HG03432 (cell line): ENCODE results near the gene PIGU.
"Not testable (repeated sequence)": the region's sequence is repeated elsewhere in the genome, so short reads cannot be mapped to it uniquely, and the experiment has no call there.

Source experiments
- ATAC-seq: cut with Tn5 transposase; IDR thresholded peaks from one replicate; pipeline ENCODE4 v1.9.1; 2021; ENCODE audit warnings: mild to moderate bottlenecking, moderate library complexity; ENCODE audit not compliant: unreplicated experiment

PIGU gene

DNA sequence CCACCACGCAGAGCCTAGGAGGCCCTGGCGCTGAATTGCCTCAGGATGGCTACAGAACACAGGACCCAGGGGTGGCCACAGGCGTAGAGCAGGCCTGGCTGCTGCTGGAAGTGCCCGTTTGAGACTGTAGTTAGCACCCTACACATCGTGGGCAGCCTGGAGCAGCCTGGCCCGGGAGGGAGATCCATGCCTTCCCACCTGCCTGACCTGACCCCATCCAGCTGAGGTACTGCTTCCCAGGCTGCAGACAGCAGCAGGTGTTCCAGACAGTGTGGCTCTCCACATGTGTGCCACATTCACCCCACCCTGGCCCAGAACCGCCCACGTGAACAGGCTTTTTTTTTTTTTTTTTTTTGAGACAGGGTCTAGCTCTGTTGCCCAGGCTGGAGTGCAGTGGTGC is 139.2 kb downstream of the PIGU start:
- ATAC-seq: no peak

GRCh38 chr20:34536798-34537394 is 140.0 kb downstream of the PIGU start:
- ATAC-seq: no peak

DNA sequence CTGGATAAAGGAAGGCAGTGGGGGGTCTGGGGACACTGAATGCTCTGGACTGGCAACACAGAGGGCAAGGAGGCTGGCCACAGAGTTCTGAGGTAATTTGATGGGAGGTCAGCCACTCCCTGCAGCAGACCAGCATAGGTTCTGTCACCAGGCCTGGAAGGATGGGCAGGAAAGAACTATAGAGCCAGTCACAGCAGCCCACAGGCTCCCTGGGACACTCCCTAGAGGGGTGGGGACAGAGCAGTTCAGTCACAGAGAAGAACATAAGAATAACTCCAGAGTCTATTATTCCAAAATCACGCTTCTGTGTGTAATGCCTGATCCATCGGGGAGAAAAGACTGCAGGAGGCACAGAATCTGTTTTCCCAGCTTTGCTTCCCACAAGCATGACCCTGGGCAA is 141.0 kb downstream of the PIGU start:
- no peak for ATAC-seq

GRCh38 chr20:34535301-34535840 is 141.5 kb downstream of the PIGU start:
- ATAC-seq: no peak

DNA sequence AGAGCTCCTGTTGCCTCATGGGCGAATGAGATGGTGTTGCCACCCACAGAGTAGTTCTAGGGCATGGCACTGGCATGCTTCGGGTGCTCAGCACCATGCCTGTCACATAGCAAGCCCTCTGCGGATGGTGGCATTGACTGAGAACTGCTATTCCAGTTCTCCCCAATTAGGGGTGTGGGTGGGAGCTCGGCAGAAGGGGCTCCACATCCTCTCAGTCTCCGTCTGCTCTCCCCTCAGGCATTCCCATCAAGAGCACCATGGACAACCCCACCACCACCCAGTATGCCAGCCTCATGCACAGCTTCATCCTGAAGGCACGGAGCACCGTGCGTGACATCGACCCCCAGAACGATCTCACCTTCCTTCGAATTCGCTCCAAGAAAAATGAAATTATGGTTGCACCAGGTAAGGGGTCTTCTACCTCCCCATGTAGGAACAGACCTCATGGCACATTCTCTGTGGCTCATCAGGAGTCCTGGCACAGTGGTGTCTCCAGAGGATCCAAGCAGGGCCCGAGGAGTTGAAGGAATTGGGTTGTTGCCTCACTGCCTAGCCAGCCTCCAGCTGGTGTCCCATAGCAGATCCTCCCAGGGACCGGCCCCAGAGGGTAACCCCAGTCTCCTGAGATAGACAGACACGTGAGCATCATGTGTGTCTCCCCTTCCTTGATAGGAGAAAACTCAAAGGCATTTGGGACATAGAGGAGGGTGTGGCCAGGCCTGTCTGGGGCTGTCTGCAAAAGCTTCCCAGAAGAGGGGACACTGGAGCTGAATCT is 142.3 kb downstream of the PIGU start:
- no peak for ATAC-seq

- no peak for ATAC-seq
These were observed 144.1 kb downstream of the PIGU start for GRCh38 chr20:34532756-34533155.

- ATAC-seq: no peak
These were observed 144.6 kb downstream of the PIGU start for GRCh38 chr20:34532320-34532719.

DNA sequence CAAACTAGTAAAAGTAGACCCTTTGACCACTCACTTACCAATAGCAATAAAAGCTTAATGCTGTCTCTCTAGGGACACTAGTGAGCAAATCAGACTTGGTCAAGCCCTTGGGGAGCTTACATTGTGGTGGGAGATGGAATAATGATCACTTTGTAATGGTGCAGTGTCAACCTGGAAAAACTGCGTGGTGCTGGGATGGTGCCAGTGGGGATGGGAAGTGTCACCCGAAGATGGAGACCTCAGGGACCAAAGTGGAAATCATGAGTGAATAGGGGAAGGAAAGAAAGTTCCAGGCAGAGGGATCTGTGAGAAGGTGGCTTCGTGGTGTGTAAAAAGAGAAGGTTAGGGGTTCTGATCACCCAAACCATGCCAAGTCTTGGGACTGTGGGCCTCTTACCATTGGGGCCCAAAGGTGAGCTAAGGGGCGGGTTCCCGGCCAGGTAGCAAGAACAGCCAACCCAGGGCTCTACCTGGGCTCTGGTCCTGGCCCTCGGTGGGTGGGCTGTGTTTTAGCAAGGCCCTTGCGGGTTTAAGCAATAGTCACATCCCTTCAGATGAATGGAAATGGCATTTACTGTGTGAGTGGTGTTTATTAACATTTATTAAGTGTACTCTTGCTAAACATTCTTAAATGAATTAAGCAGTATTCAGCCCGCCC is 145.2 kb downstream of the PIGU start:
- no peak for ATAC-seq

- ATAC-seq: no peak
These were observed 146.6 kb downstream of the PIGU start for GRCh38 chr20:34530342-34530741.

- no peak for ATAC-seq
These were observed 147.2 kb downstream of the PIGU start for GRCh38 chr20:34529742-34530141.

- no peak for ATAC-seq
These were observed 148.0 kb downstream of the PIGU start for GRCh38 chr20:34528921-34529297.

DNA sequence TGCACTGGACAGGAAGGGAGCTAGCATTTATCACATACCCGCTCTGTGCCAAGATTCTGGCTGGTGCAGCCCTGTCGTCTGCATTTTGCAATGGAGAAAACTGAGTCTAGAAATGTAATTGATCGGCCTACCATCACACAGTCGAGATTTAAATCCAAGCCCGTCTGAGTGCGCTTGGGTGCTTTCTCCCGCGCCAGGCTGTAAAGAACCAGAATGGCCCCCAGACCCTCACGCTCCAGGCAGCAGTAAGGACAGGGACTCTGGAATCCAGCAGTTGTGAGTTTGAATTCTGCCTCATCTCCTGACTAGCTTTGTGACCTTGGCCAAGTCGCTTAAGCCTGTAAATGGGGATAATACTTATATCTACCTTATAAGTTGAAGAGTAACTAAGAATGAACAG is 149.9 kb downstream of the PIGU start:
- ATAC-seq: no peak

GRCh38 chr20:34526466-34526865 is 150.4 kb downstream of the PIGU start:
- no peak for ATAC-seq

GRCh38 chr20:34525709-34526416 is 151.0 kb downstream of the PIGU start:
- no peak for ATAC-seq

GRCh38 chr20:34525342-34525708 is 151.6 kb downstream of the PIGU start:
- ATAC-seq: no peak

DNA sequence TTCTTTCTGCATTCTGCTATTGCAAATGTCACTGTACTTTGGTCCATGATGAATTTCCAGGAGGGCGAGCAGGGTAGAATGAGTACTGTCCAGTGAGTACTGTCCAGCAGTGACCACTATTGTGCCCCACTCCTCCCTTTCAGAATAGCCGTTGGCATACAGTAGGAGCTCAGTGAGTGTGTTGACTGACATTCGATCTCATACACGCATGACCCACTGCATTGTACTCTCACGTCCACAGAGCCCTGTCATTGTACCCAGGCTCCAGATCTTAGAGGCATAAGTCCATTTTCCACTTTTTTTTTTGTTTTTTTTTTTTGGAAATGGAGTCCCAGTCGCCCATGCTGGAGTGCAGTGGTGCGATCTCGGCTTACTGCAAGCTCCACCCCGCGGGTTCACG is 152.5 kb downstream of the PIGU start:
- no peak for ATAC-seq

DNA sequence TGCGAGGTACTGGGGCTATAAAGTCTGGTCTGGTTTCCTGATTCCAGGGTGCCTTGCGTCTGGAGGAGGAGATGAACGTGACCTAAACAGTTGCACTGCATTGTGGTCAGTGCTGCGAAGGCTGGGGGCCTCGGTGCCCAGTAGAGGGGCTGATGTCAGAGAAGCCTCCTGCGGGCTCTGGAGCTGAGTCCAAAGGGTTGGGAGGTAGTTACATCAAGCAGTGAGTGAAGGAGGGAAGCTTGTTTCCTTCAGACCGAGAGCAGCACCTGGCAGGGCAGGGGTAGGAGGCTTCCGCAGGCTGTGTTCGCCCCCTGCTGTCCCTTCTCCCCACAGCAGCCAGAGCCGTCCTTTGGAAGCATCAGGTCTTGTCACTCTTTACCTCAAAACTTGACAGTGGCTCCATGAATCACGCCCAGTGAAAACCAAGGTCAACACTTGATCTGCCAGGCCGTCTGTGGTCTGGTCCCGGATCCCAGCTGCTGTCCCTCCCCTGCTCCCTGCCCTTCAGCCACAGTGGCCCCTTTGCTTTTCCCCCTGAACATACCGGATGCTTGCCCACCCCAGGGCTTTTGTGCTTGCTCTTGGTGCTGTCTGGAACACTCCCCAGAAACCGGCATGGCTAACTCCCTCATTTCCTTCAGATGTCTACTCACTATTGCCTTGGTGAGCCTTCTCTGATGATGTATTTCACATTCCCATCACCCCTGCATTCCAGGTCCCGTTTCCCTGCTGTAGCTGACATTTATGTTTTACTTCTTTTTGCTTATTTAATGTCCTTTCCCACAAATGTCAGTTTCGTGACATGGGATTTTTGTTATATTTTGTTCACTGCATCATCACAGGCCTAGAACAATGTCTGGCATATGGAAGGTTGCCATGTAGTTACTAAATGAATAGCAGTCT is 153.7 kb downstream of the PIGU start:
- no peak for ATAC-seq

DNA sequence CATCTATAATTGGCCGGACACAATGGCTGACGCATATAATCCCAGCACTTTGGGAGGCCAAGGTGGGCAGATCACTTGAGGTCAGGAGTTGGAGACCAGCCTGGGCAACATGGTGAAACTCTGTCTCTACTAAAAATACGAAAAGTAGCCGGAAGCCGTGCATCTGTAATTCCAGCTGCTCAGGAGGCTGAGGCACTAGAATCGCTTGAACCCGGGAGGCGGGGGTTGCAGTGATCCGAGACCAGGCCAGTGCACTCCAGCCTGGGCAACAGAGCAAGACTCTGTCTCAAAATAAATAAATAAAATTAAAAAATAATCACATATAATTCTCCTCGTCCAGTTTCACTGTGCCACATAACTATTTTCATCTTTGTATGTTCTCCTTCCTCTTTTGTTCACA is 157.1 kb downstream of the PIGU start:
- not testable (repeated sequence) for ATAC-seq

GRCh38 chr20:34518863-34519262 is 158.0 kb downstream of the PIGU start:
- not testable (repeated sequence) for ATAC-seq

- ATAC-seq: no peak
These were observed 159.8 kb downstream of the PIGU start for GRCh38 chr20:34517114-34517505.
